OCI-LY1 (cell line): ENCODE results near the gene TMCC2.

Experiments
- H2AFZ ChIP-seq: fragments of 200-600 bp; sonication (generic), shearing (Covaris generic); 2 replicates; pipeline ENCODE4 v1.6.0; 2014; ENCODE audit warnings: antibody characterized with exemption, mild to moderate bottlenecking, low read length
- H3F3A ChIP-seq: fragments of 200-600 bp; sonication (generic), shearing (Covaris generic); 2 replicates; pipeline ENCODE4 v1.6.0; 2014; ENCODE audit warnings: mild to moderate bottlenecking, antibody characterized with exemption, low read length, moderate library complexity; ENCODE audit not compliant: insufficient read depth
- H3K27ac ChIP-seq: fragments of 200-600 bp; sonication (generic); 2 replicates; pipeline ENCODE4 v1.5.1; 2014; ENCODE audit warnings: low read length, mixed run types, mild to moderate bottlenecking, low read depth; ENCODE audit not compliant: poor library complexity, severe bottlenecking
- H3K27me3 ChIP-seq: fragments of 200-600 bp; sonication (generic); 2 replicates; pipeline ENCODE4 v1.6.0; 2014; ENCODE audit warnings: antibody characterized with exemption, mild to moderate bottlenecking, low read length, moderate library complexity; ENCODE audit not compliant: insufficient read depth
- H3K36me3 ChIP-seq: fragments of 200-600 bp; sonication (generic); 2 replicates; pipeline ENCODE4 v1.6.1; 2014; ENCODE audit warnings: mild to moderate bottlenecking, antibody characterized with exemption, low read length, moderate library complexity, mixed read lengths; ENCODE audit not compliant: insufficient read depth
- H3K4me1 ChIP-seq: fragments of 200-600 bp; sonication (generic); 2 replicates; pipeline ENCODE4 v1.5.1; 2014; ENCODE audit warnings: mild to moderate bottlenecking, low read length, moderate library complexity; ENCODE audit not compliant: insufficient read depth, severe bottlenecking
- H3K4me2 ChIP-seq: fragments of 200-600 bp; sonication (generic), shearing (Covaris generic); 2 replicates; pipeline ENCODE4 v1.6.1; 2014; ENCODE audit warnings: low read length
- H3K4me3 ChIP-seq: fragments of 200-600 bp; sonication (generic); 2 replicates; pipeline ENCODE4 v1.5.1; 2014; ENCODE audit warnings: low read length, low read depth, mild to moderate bottlenecking, mixed read lengths; ENCODE audit not compliant: poor library complexity, severe bottlenecking
- H3K79me2 ChIP-seq: fragments of 200-600 bp; shearing (Covaris generic); 2 replicates; pipeline ENCODE4 v1.6.1; 2016; ENCODE audit warnings: mixed run types, low read length, mixed read lengths; ENCODE audit not compliant: insufficient read depth
- H3K9ac ChIP-seq: fragments of 200-600 bp; sonication (generic), shearing (Covaris generic); 2 replicates; pipeline ENCODE4 v1.6.1; 2014; ENCODE audit warnings: mild to moderate bottlenecking, low read length, mixed read lengths
- H3K9me2 ChIP-seq: fragments of 200-600 bp; sonication (generic), shearing (Covaris generic); 2 replicates; pipeline ENCODE4 v1.6.1; 2014; ENCODE audit warnings: low read depth, mild to moderate bottlenecking, low read length, mixed read lengths
- H3K9me3 ChIP-seq: fragments of 200-600 bp; shearing (Covaris generic); 2 replicates; pipeline ENCODE4 v1.6.1; 2014; ENCODE audit warnings: low read length, mixed read lengths
- H4K20me1 ChIP-seq: fragments of 200-600 bp; sonication (generic), shearing (Covaris generic); 2 replicates; pipeline ENCODE4 v1.6.0; 2016; ENCODE audit warnings: mild to moderate bottlenecking, low read length; ENCODE audit not compliant: insufficient read depth
- EZH2 ChIP-seq: fragments of 200-600 bp; sonication (generic), shearing (Covaris generic); IDR thresholded peaks from 2 replicates; pipeline ENCODE4 v1.8.0; 2017; ENCODE audit warnings: borderline replicate concordance, mixed run types, mild to moderate bottlenecking, antibody characterized with exemption, low read length, moderate library complexity, mixed read lengths
- TF ChIP-seq, protein P1 (sequence below): fragments of 200-600 bp; sonication (generic), shearing (Covaris generic); IDR thresholded peaks from 2 replicates; pipeline ENCODE4 v1.5.1; 2017; ENCODE audit warnings: mild to moderate bottlenecking, antibody characterized with exemption, low read length, moderate library complexity, mixed read lengths

Gene TMCC2

DNA sequence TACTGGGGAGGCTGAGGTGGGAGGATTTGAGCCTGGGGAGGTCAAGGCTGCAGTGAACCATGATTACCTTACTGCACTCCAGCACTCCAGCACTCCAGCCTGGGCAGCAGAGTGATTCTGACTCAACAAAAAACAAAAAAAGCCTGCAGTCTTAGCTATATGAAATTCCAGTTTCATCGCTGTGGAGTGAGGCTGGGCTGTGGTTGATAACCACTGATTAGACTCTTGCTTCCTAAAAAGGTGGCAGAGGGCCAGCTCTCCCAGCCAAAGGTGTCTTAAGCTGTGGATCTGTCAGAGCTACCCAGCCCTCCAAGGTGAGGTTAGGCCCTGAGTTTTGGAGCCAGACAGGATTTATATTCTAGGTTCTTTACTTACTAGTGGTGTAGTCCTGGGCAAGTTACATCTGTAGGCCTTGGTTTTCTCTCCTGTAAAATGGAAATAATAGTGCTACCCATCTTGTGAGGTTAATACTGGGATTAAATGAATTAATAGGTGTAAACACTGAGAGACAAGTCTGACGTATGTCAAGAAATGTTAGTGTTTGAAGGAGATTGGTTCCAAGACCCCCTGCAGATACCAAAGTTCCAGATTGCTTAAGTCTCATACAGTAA lies 35.9 kb downstream of the TMCC2 start:
- no peaks in the 10 kb centered on the region for H4K20me1 ChIP-seq
- no peaks in the 10 kb centered on the region for H3K9me3 ChIP-seq
- H3K4me3 ChIP-seq, result no peak overlapping the region
- no peak overlapping the region for H2AFZ ChIP-seq
- peaks cover 12% of the 10 kb centered on the region; the same call in 1 of the 2 replicates for H3K27me3 ChIP-seq
- H3K36me3 ChIP-seq, result no peaks in the 10 kb centered on the region; the same call in 1 of the 2 replicates
- no peaks in the 10 kb centered on the region for H3K9me2 ChIP-seq
- H3K4me1 ChIP-seq, result peaks cover 9% of the 10 kb centered on the region
- TF ChIP-seq, protein P1, sequence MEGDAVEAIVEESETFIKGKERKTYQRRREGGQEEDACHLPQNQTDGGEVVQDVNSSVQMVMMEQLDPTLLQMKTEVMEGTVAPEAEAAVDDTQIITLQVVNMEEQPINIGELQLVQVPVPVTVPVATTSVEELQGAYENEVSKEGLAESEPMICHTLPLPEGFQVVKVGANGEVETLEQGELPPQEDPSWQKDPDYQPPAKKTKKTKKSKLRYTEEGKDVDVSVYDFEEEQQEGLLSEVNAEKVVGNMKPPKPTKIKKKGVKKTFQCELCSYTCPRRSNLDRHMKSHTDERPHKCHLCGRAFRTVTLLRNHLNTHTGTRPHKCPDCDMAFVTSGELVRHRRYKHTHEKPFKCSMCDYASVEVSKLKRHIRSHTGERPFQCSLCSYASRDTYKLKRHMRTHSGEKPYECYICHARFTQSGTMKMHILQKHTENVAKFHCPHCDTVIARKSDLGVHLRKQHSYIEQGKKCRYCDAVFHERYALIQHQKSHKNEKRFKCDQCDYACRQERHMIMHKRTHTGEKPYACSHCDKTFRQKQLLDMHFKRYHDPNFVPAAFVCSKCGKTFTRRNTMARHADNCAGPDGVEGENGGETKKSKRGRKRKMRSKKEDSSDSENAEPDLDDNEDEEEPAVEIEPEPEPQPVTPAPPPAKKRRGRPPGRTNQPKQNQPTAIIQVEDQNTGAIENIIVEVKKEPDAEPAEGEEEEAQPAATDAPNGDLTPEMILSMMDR, result no peak
- H3K4me2 ChIP-seq, result no peak overlapping the region
- no peak overlapping the region for H3K27ac ChIP-seq
- H3K79me2 ChIP-seq, result no peaks in the 10 kb centered on the region
- no peaks in the 10 kb centered on the region for H3F3A ChIP-seq
- no peak overlapping the region for H3K9ac ChIP-seq

DNA sequence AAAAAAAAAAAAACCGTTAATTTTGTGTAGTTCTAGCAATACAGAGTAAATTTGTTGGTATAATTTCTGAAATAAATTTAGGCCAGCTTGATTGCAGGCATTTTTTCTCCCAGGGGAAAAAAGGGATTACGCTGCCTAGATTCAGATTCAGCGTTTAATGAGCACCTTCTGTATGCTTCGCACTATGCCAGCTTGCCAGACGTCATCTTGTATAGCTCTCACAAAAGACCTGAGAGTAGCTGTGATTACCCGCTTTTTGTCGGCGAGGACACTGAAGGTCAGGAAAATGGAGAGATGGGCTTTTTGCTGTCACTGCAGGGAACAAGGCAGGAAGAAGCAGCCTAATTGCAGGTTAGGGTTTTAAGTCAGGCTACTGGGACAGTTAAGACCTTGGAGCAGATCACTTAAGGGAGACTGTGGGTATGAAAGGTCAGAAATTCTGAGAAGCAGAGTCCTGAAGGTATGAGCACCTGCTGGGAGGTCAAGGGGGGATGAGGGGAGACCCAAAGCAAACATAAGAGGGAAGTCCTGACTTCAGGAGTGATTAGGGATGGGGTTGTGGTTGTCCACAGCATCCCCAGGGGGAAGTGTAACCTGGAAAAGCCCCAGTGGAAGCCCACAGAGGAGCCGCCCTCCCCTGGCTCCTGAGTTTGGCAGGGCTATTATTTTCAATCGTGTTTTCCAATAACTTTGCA lies 39.0 kb downstream of the TMCC2 start:
- no peak for TF ChIP-seq EZH2
- TF ChIP-seq, protein P1, result no peak
- no peaks in the 10 kb centered on the region for H3F3A ChIP-seq
- no peak overlapping the region for H3K4me2 ChIP-seq
- no peak overlapping the region for H3K4me3 ChIP-seq
- no peak overlapping the region for H3K27ac ChIP-seq
- no peaks in the 10 kb centered on the region for H4K20me1 ChIP-seq
- H3K9me3 ChIP-seq, result no peaks in the 10 kb centered on the region
- peaks cover 3% of the 10 kb centered on the region; the same call in 1 of the 2 replicates for H3K27me3 ChIP-seq
- no peaks in the 10 kb centered on the region for H3K4me1 ChIP-seq
- H3K79me2 ChIP-seq, result no peaks in the 10 kb centered on the region
- H3K9me2 ChIP-seq, result no peaks in the 10 kb centered on the region
- no peak overlapping the region for H3K9ac ChIP-seq
- no peaks in the 10 kb centered on the region; the same call in 1 of the 2 replicates for H3K36me3 ChIP-seq
- H2AFZ ChIP-seq, result no peak overlapping the region

DNA sequence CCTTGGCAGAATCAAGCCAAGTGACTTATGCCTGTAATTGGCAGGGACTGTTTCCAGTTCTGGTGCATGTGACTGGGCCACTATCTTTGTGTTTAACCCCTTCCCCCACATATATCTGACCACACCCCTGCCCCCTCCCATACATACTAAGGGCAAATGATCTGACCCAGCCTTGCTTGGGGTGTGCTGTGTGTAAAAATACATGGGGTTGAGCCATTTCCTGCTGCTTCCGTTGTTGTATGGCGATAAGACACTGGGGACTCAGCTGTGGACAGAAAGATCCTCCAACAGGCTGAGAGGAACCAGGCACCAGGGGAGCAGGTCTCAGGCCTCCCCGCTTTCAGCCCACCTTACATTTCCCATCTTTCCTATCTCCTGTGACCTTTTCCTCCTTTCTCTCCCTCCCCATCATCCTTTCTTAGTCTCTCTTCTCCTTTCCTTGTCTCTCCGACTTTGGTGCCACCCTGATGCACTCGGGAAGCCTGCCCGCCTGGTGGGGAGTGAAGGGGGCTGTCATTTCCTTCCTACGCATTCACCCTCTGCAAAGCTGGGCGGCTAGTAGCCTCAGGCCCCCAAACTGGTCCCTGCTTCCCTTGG lies 39.7 kb downstream of the TMCC2 start:
- H3K9me3 ChIP-seq, result no peaks in the 10 kb centered on the region
- H3K4me1 ChIP-seq, result no peaks in the 10 kb centered on the region
- H3K36me3 ChIP-seq, result no peaks in the 10 kb centered on the region; the same call in 1 of the 2 replicates

More for the DNA sequence above, 39.7 kb downstream of the TMCC2 start:
- Histone ChIP-seq H3F3A (no peaks in the 10 kb centered on the region), H3K4me2 (no peak overlapping the region), H3K9ac (no peak overlapping the region), H3K79me2 (no peaks in the 10 kb centered on the region), H3K9me2 (no peaks in the 10 kb centered on the region), H4K20me1 (no peaks in the 10 kb centered on the region), H3K27me3 (no peaks in the 10 kb centered on the region; the same call in 1 of the 2 replicates), H2AFZ (no peak overlapping the region), H3K4me3 (no peak overlapping the region), H3K27ac (no peak overlapping the region)
- no peak for TF ChIP-seq EZH2
- TF ChIP-seq, protein P1, result no peak
